ENCODE data around the gene KIAA0408. TPM values are rescaled to one million over a fixed set of nuclear protein-coding genes. Genes with fewer than 3 reads are reported as not detected.

Gene KIAA0408
- total and polyA plus RNA-seq, 9 of the 15 experiments (the other 6 are each of a cell fraction or from before 2014, with no cell fraction given): 0.11 TPM; not detected in 8

GRCh38 chr6:127475135-127475822, 16.1 kb upstream of the KIAA0408 start (continued):
- TF ChIP-seq BRF1 (IDR thresholded peaks at IDR 0.05; ENCODE audit: borderline replicate concordance, extremely low read depth, insufficient read length) (no peak), ILK (tag; IDR thresholded peaks at IDR 0.05; ENCODE audit: borderline replicate concordance, low read depth) (no peak)

GRCh38 chr6:127471379-127472255, 12.4 kb upstream of the KIAA0408 start:
- Histone ChIP-seq H3K9me3 (replicated peaks; ENCODE audit: control insufficient read depth, insufficient read depth, low read depth, low read length) (no peaks in the 10 kb centered on the region), H3K27ac (ENCODE audit: extremely low read depth, low read depth, low read length) (no peak overlapping the region), H3K27me3 (ENCODE audit: control insufficient read depth in 2 of 2, insufficient read depth in 2 of 2, low read length in 2 of 2) (peaks cover 0 to 6% of the 10 kb centered on the region in 2 experiments; a peak in 1 of 5 replicates), H3K79me2 (ENCODE audit: control insufficient read depth, insufficient read depth, low read length) (no peaks in the 10 kb centered on the region), H3K4me2 (ENCODE audit: insufficient read depth, low read length) (no peak overlapping the region), H3K9ac (ENCODE audit: insufficient read depth in 1 of 2, low read depth in 2 of 2, low read length in 2 of 2) (no peak overlapping the region), H3K36me3 (ENCODE audit: control insufficient read depth, insufficient read depth, low read length) (no peaks in the 10 kb centered on the region), H2AFZ (ENCODE audit: low read depth, low read length) (no peak overlapping the region), H3K9me1 (ENCODE audit: control insufficient read depth, insufficient read depth, low read length) (no peaks in the 10 kb centered on the region), H3K4me1 (replicated peaks in 1 of 2; ENCODE audit: control insufficient read depth in 2 of 2, insufficient read depth in 2 of 2, low read length in 2 of 2) (peaks cover 0 to 10% of the 10 kb centered on the region in 2 experiments; a peak in 2 of 5 replicates), H4K20me1 (replicated peaks; ENCODE audit: control insufficient read depth, insufficient read depth, low read length) (no peaks in the 10 kb centered on the region), H3K4me3 (no peak overlapping the region)
- no peak for DNase-seq (ENCODE audit: extremely low read depth in 1 of 4, low spot score in 3 of 4)
- no TSS peak for BruUV-seq (replicated peaks)
- intact Hi-C loops (cut with micrococcal nuclease): no loop called here
- CTCF ChIA-PET (ENCODE audit: low intra/inter-chr PET ratio): no interaction called here
- in situ Hi-C loops (cut with MboI): no loop called here
- POLR2A ChIA-PET: no interaction called here
- ATAC-seq: no peak
- no peak for FAIRE-seq
- TF ChIP-seq ZBTB34 (CRISPR knock-in tag; IDR thresholded peaks at IDR 0.05): no peak
- TF ChIP-seq REST (IDR thresholded peaks at IDR 0.05; ENCODE audit: borderline replicate concordance): no peak
- TF ChIP-seq REST (CRISPR knock-in tag; IDR thresholded peaks at IDR 0.05; ENCODE audit: low read depth): no peak
- TF ChIP-seq ETV5 (CRISPR knock-in tag; IDR thresholded peaks at IDR 0.05; ENCODE audit: low read depth): no peak
- TF ChIP-seq ZNF146 (CRISPR knock-in tag; IDR thresholded peaks at IDR 0.05; ENCODE audit: unreplicated experiment): no peak
- 4% methylated on average over 5 of the region's 5 CpGs for WGBS (ENCODE audit: insufficient coverage, low coverage, missing lambda C conversion rate)
